DOHH2 (cell line): ENCODE data around the gene OTX1.

Experiments used
- H3F3A ChIP-seq: fragments of 200-600 bp; sonication (generic), shearing (Covaris generic); 2 replicates; pipeline ENCODE4 v1.6.0; 2016; ENCODE audit warnings: antibody characterized with exemption, mild to moderate bottlenecking; ENCODE audit not compliant: control insufficient read depth, insufficient read depth
- H3K27ac ChIP-seq: fragments of 200-600 bp; sonication (generic); 2 replicates; pipeline ENCODE4 v1.5.1; 2014; ENCODE audit warnings: low read depth, mild to moderate bottlenecking, low read length, moderate library complexity
- H3K27me3 ChIP-seq: fragments of 200-600 bp; sonication (generic); 2 replicates; pipeline ENCODE4 v1.6.1; 2014; ENCODE audit warnings: mild to moderate bottlenecking, low read length, mixed read lengths; ENCODE audit not compliant: control insufficient read depth
- H3K36me3 ChIP-seq: fragments of 200-600 bp; sonication (generic); 2 replicates; pipeline ENCODE4 v1.6.1; 2014; ENCODE audit warnings: mild to moderate bottlenecking, low read length, moderate library complexity, mixed read lengths; ENCODE audit not compliant: control insufficient read depth
- H3K4me1 ChIP-seq: fragments of 200-600 bp; sonication (generic); 2 replicates; pipeline ENCODE4 v1.6.1; 2014; ENCODE audit warnings: mild to moderate bottlenecking, low read length, mixed read lengths; ENCODE audit not compliant: control insufficient read depth
- H3K4me2 ChIP-seq: fragments of 200-600 bp; sonication (generic); 2 replicates; pipeline ENCODE4 v1.6.0; 2014; ENCODE audit warnings: mild to moderate bottlenecking, low read length, moderate library complexity
- H3K4me3 ChIP-seq: fragments of 200-600 bp; sonication (generic); 2 replicates; pipeline ENCODE4 v1.5.1; 2014; ENCODE audit warnings: mild to moderate bottlenecking, low read length, mixed read lengths
- H3K79me2 ChIP-seq: fragments of 200-600 bp; sonication (generic); 2 replicates; pipeline ENCODE4 v1.6.1; 2014; ENCODE audit warnings: mild to moderate bottlenecking, low read length, mixed read lengths; ENCODE audit not compliant: control insufficient read depth
- H3K9me2 ChIP-seq: fragments of 200-600 bp; sonication (generic); replicated peaks from 2 replicates; pipeline ENCODE4 v1.6.1; 2014; ENCODE audit warnings: mild to moderate bottlenecking, low read length, mixed read lengths; ENCODE audit not compliant: control insufficient read depth
- H3K9me3 ChIP-seq: fragments of 200-600 bp; sonication (generic); 2 replicates; pipeline ENCODE4 v1.6.1; 2014; ENCODE audit warnings: antibody characterized with exemption, low read length, mixed read lengths; ENCODE audit not compliant: control insufficient read depth, insufficient read depth
- H4K20me1 ChIP-seq: fragments of 200-600 bp; sonication (generic); 2 replicates; pipeline ENCODE4 v1.6.0; 2014; ENCODE audit warnings: low read depth, mild to moderate bottlenecking, antibody characterized with exemption, low read length, moderate library complexity; ENCODE audit not compliant: control insufficient read depth, insufficient read depth
- CTCF ChIP-seq: fragments of 200-600 bp; sonication (generic); IDR thresholded peaks from one replicate; pipeline ENCODE4 v1.5.1; 2014; ENCODE audit warnings: antibody characterized with exemption, mild to moderate bottlenecking, low read depth, low read length; ENCODE audit not compliant: poor library complexity, severe bottlenecking
- EZH2phosphoT487 ChIP-seq: fragments of 200-600 bp; sonication (generic); IDR thresholded peaks from 2 replicates; pipeline ENCODE4 v1.6.1; 2017; ENCODE audit warnings: borderline replicate concordance, mild to moderate bottlenecking, antibody characterized with exemption, low read length, moderate library complexity, mixed read lengths

Gene OTX1

DNA sequence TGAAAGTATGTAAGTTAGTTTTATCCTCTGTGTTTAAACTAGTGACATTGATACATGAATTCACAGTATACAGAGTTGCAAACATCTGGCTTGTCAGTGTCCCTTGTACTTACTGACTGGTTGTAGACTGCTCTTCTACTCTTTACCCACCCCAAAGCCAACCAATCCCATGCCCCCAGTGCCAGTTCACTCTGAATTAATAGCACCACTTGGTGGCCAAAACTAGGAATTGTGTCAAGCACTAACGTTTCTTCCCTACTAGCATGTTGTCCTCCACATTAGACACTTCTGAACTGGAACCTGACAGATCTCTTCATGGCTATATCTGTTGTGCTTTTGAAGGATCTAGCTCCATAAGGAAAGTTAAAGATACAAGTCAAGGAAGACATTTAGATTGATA, 27.2 kb upstream of the OTX1 start:
- H3K9me2 ChIP-seq: no peaks in the 10 kb centered on the region
- H3F3A ChIP-seq: no peaks in the 10 kb centered on the region
- no peaks in the 10 kb centered on the region for H3K36me3 ChIP-seq
- no peaks in the 10 kb centered on the region for H3K9me3 ChIP-seq
- no peaks in the 10 kb centered on the region for H3K27me3 ChIP-seq
- no peak overlapping the region for H3K4me3 ChIP-seq
- H4K20me1 ChIP-seq: no peaks in the 10 kb centered on the region
- H3K4me2 ChIP-seq: no peak overlapping the region
- TF ChIP-seq CTCF: peak; percentile 50
- TF ChIP-seq EZH2phosphoT487: no peak
- H3K27ac ChIP-seq: no peak overlapping the region
- no peaks in the 10 kb centered on the region for H3K4me1 ChIP-seq
- no peaks in the 10 kb centered on the region for H3K79me2 ChIP-seq

DNA sequence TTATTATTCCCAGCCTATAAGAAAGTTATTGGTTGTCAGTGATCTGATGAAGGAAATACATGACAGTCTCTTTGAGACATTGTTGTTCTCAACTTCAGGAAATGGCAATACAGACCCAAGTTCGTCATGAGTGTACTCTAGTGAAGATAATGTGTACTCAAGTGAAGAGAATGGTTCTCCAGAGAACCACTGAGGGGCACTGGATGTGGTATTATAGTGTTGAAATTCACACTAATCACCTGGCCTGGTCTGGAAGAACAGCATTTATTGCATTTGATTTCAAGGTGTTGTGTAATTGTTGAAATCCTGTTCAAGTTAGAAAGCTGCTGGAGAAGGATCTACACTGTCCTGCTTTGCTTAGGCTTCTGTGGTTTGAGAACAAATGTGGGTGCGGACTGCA, 23.4 kb upstream of the OTX1 start:
- Histone ChIP-seq H3K4me1 (no peaks in the 10 kb centered on the region), H4K20me1 (no peaks in the 10 kb centered on the region), H3K27ac (no peak overlapping the region), H3K4me3 (no peak overlapping the region), H3K27me3 (no peaks in the 10 kb centered on the region), H3K9me3 (no peaks in the 10 kb centered on the region), H3K9me2 (no peaks in the 10 kb centered on the region), H3K36me3 (no peaks in the 10 kb centered on the region), H3K79me2 (no peaks in the 10 kb centered on the region), H3K4me2 (no peak overlapping the region), H3F3A (no peaks in the 10 kb centered on the region)
- TF ChIP-seq CTCF (no peak), EZH2phosphoT487 (no peak)

DNA sequence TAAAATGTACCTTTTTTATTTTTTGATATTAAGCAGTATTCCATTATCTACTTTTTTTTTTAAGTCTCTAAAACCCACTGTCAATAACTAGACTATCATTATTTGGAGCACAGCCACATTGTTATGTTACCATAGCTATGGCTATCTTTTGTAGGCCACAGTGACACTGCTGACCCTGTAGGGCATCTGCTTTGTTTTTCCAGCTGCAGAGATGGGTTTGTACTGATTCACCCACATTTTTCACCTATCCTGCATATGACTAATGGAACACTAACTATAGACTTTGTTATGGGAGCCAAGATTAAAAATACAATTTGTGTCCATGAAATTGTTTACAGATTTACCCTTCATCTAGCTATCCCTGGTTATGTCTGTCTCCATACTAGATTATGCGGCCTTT, 21.6 kb upstream of the OTX1 start:
- no peak overlapping the region for H3K4me2 ChIP-seq
- no peaks in the 10 kb centered on the region for H4K20me1 ChIP-seq
- no peaks in the 10 kb centered on the region for H3K9me3 ChIP-seq
- H3F3A ChIP-seq: no peaks in the 10 kb centered on the region
- TF ChIP-seq CTCF (no peak), EZH2phosphoT487 (no peak)
- no peaks in the 10 kb centered on the region for H3K27me3 ChIP-seq
- H3K79me2 ChIP-seq: no peaks in the 10 kb centered on the region
- no peak overlapping the region for H3K4me3 ChIP-seq
- H3K9me2 ChIP-seq: no peaks in the 10 kb centered on the region
- no peaks in the 10 kb centered on the region for H3K36me3 ChIP-seq
- no peaks in the 10 kb centered on the region for H3K4me1 ChIP-seq
- H3K27ac ChIP-seq: no peak overlapping the region

GRCh38 chr2:63034526-63034925, 16.1 kb upstream of the OTX1 start:
- no peak for TF ChIP-seq CTCF
- TF ChIP-seq EZH2phosphoT487: no peak
- no peaks in the 10 kb centered on the region for H3K9me2 ChIP-seq
- no peaks in the 10 kb centered on the region for H3K9me3 ChIP-seq
- H3K4me3 ChIP-seq: no peak overlapping the region
- H3K27me3 ChIP-seq: no peaks in the 10 kb centered on the region
- H3K4me1 ChIP-seq: no peaks in the 10 kb centered on the region
- no peaks in the 10 kb centered on the region for H3K36me3 ChIP-seq
- no peak overlapping the region for H3K4me2 ChIP-seq
- no peaks in the 10 kb centered on the region for H3K79me2 ChIP-seq
- no peak overlapping the region for H3K27ac ChIP-seq
- H4K20me1 ChIP-seq: no peaks in the 10 kb centered on the region
- H3F3A ChIP-seq: no peaks in the 10 kb centered on the region
